Thyroid gland (tissue), 4 donors: Measurements from ENCODE around the gene ROM1. TPM values are rescaled to one million over a fixed set of nuclear protein-coding genes. Genes with fewer than 3 reads are reported as not detected.

Source experiments
- DNase-seq, 2 donors: peaks; one replicate each; pipeline ENCODE4 v3.0.0-alpha.2; 2019
- H3K27ac ChIP-seq, 3 donors: fragments of 200-600 bp; sonication (generic); 1 replicate in 2 of 3; 2 replicates in 1 of 3; pipeline ENCODE4 v1.5.1; 2016 to 2019; ENCODE audit warnings: mild to moderate bottlenecking in 1 of 3, moderate library complexity in 1 of 3
- H3K27me3 ChIP-seq: fragments of 200-600 bp; sonication (generic); one replicate; pipeline ENCODE4 v1.5.1; 2019
- H3K36me3 ChIP-seq, 2 donors: fragments of 200-600 bp; sonication (generic); one replicate each; pipeline ENCODE4 v1.5.1; 2016 to 2019
- H3K4me1 ChIP-seq, 2 donors: fragments of 200-600 bp; sonication (generic); one replicate each; pipeline ENCODE4 v1.5.1; 2017 to 2019
- H3K4me3 ChIP-seq, 3 donors: fragments of 200-600 bp; sonication (generic); replicated peaks in 1 of 3; 1 replicate in 2 of 3; 2 replicates in 1 of 3; pipeline ENCODE4 v1.5.1; 2016; ENCODE audit warnings: mild to moderate bottlenecking in 1 of 3
- H3K9me3 ChIP-seq: fragments of 200-600 bp; sonication (generic); one replicate; pipeline ENCODE4 v1.5.1; 2017
- POLR2A ChIP-seq, 2 donors: fragments of 450-650 bp; IDR thresholded peaks; one replicate each; pipeline ENCODE4 v1.6.1; 2017; ENCODE audit warnings: antibody characterized with exemption in 2 of 2, mild to moderate bottlenecking in 2 of 2, moderate library complexity in 1 of 2
- WGBS, 2 donors: methylation state at CpG; one replicate each; pipeline ENCODE4 v1.1.5; 2017; 5-methylcytosine and 5-hydroxymethylcytosine counted together
- intact Hi-C: fragments of 100-400 bp; cut with DNase I; formaldehyde crosslinking; loops from one replicate; pipeline ENCODE4 v1.15.1; 2023
- total RNA-seq, 4 donors: library from RNA; depleted of rRNA; stranded (reverse); fragments of >200 nt; gene quantifications; one replicate each; pipeline ENCODE4 v1.2.3, GENCODE V29; 2016
- TF ChIP-seq, protein P1 (sequence below), 6 experiments: fragments of 200-600 bp in 3 of 6; fragments of 450-650 bp in 3 of 6; sonication (generic) in 3 of 6; IDR thresholded peaks; one replicate each; pipeline ENCODE4 v1.5.1; 2016 to 2019; ENCODE audit warnings: antibody characterized with exemption in 6 of 6, mild to moderate bottlenecking in 2 of 6, inconsistent platforms in 1 of 6, moderate library complexity in 1 of 6

Gene ROM1
- total RNA-seq, 4 donors from 2014 or later: 2.5 to 7.0 (median 5.2) TPM

GRCh38 chr11:62591448-62592145 lies 21.5 kb upstream of the ROM1 start, which contains the start of gene TUT1:
TSS of gene TUT1 (minus strand) at chr11:62591523. CDS start at chr11:62591485, 38 bp downstream.
- H3K4me1 ChIP-seq: peaks cover 15 to 34% of the 10 kb centered on the region in 2 donors
- H3K36me3 ChIP-seq: peaks cover 31 to 37% of the 10 kb centered on the region in 2 donors

DNA sequence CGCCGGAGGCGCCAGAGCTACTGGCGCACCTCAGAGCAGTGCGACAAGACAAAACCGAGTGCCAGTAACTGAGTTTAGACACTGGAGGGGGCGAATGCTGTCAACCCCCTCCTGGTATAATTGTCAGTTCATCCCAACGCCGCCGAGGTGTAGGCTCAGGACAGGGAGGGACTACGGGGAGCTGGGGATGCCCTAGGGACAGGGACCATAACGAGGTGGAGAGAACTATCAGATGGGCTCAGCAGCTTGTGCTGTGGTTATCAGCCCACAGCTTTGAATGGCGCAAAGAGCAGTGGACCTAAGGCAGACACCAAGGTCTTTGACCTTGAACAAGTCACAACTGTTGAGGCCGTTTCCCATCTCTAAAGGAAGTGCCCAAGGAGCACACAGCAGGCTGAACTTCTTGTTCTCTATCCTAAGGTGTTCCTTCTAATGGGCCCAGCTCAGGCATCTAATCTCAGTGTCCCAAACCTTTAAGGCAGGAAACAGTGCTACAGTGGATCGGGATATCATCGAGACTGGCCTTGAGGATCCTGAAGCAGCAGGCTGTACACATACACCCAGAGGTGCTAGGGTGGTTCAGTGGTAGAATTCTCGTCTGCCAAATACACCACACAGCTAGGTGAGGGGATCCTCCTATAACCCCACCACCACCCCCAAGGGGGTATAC lies 20.8 kb upstream of the ROM1 start:
- intact Hi-C loops: no loop called here
- peaks cover 15 to 34% of the 10 kb centered on the region in 2 donors for H3K4me1 ChIP-seq
- peaks cover 35 to 40% of the 10 kb centered on the region in 2 donors for H3K36me3 ChIP-seq
- WGBS, 2 donors: 19 to 32% methylated on average over 10 to 16 of the region's 17 CpGs
- DNase-seq: no peak
- peak overlapping the region; percentile 79 to 91 (median 84) for H3K27ac ChIP-seq
- peak overlapping the region in 2 of 3 donors; percentile 20 to 24 for H3K4me3 ChIP-seq
- H3K27me3 ChIP-seq: no peaks in the 10 kb centered on the region
- H3K9me3 ChIP-seq: no peaks in the 10 kb centered on the region
- no peak for TF ChIP-seq POLR2A (IDR thresholded peaks at IDR 0.05)
- TF ChIP-seq, protein P1, sequence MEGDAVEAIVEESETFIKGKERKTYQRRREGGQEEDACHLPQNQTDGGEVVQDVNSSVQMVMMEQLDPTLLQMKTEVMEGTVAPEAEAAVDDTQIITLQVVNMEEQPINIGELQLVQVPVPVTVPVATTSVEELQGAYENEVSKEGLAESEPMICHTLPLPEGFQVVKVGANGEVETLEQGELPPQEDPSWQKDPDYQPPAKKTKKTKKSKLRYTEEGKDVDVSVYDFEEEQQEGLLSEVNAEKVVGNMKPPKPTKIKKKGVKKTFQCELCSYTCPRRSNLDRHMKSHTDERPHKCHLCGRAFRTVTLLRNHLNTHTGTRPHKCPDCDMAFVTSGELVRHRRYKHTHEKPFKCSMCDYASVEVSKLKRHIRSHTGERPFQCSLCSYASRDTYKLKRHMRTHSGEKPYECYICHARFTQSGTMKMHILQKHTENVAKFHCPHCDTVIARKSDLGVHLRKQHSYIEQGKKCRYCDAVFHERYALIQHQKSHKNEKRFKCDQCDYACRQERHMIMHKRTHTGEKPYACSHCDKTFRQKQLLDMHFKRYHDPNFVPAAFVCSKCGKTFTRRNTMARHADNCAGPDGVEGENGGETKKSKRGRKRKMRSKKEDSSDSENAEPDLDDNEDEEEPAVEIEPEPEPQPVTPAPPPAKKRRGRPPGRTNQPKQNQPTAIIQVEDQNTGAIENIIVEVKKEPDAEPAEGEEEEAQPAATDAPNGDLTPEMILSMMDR (IDR thresholded peaks at IDR 0.05): no peak

More at GRCh38 chr11:62591448-62592145, 21.5 kb upstream of the ROM1 start, which contains the start of gene TUT1:
- intact Hi-C loops: no loop called here
- 0% methylated on average over 46 to 52 of the region's 58 CpGs for WGBS, 2 donors
- H3K4me3 ChIP-seq: peak within 1 kb of the TSS in 2 of 3 donors; percentile 62 to 80
- peak within 1 kb of the TSS; percentile 79 to 93 (median 84) for H3K27ac ChIP-seq
- TF ChIP-seq, protein P1 (IDR thresholded peaks at IDR 0.05): peak in 2 of 6 experiments; percentile 3 to 18
- TF ChIP-seq POLR2A (IDR thresholded peaks at IDR 0.05): peak; percentile 39 to 97
- no peaks in the 10 kb centered on the region for H3K27me3 ChIP-seq
- peak; percentile 98 for DNase-seq
- no peaks in the 10 kb centered on the region for H3K9me3 ChIP-seq

DNA sequence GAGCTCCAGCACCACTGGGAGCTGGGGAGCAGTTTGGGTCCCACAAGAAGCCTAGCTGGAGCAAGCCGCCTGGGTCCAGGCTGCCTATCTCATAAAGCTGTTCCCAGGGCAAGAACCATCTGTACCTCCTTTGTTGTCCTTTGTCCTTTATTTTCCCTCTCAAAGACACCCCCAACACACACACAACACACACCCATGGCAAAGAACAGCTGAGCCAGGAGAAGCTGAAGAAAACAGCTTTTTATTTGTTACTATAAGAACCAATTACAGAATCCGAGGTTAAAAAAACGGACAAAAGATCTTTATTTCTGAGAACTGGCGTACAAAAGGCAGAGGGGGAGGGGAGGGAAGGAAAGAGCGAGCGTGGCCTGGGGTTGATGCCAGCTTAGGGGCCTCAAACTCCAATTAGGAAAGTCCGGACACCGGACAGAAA lies 20.1 kb upstream of the ROM1 start:
- no peaks in the 10 kb centered on the region for H3K9me3 ChIP-seq
- no peak for TF ChIP-seq POLR2A (IDR thresholded peaks at IDR 0.05)
- TF ChIP-seq, protein P1 (IDR thresholded peaks at IDR 0.05): no peak
- WGBS, 2 donors: 79 to 80% methylated on average over 8 of the region's 8 CpGs
- intact Hi-C loops: no loop called here
- H3K36me3 ChIP-seq: peaks cover 42 to 46% of the 10 kb centered on the region in 2 donors
- peaks cover 15 to 34% of the 10 kb centered on the region in 2 donors for H3K4me1 ChIP-seq
- no peaks in the 10 kb centered on the region for H3K27me3 ChIP-seq
- no peak overlapping the region for H3K4me3 ChIP-seq
- no peak for DNase-seq
- H3K27ac ChIP-seq: peak overlapping the region in 2 of 3 donors; percentile 84 to 91

DNA sequence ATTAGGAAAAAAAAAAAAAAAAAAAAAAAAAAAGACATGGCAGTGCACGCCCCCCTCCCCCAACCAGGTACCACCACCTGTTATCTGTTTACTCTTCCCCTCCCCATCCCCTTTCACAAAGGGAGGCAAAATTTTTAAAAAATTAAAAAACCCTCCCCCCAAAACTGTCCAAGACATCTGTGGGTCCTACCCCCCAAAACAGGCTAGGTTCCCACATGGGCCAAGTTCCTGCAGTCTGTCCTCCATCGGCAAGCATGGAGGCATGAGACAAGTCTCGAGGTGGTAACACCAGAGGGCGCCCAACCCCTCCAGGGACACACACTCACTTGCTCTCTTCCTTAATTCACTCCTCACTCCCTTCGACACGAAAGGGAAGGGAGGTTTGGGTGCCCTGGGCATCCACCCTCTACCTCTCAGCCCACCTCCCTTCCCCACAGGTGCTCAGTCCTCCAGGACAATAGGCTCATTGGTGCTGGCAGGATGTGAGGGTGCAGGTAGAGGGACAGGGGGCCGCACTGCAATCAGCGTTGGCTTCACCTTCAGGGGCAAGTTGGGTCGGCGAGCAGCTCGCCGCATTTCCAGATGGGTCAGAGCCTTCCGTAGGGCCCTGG lies 19.5 kb upstream of the ROM1 start:
- peaks cover 15 to 31% of the 10 kb centered on the region in 2 donors for H3K4me1 ChIP-seq
- H3K9me3 ChIP-seq: no peaks in the 10 kb centered on the region
- TF ChIP-seq POLR2A (IDR thresholded peaks at IDR 0.05): no peak
- TF ChIP-seq, protein P1 (IDR thresholded peaks at IDR 0.05): peak in 3 of 6 experiments; percentile 28 to 42 (median 41)
- WGBS, 2 donors: 61 to 65% methylated on average over 9 to 13 of the region's 13 CpGs
- H3K36me3 ChIP-seq: peaks cover 48 to 51% of the 10 kb centered on the region in 2 donors
- peak overlapping the region in 1 of 3 donors; percentile 84 for H3K27ac ChIP-seq
- H3K4me3 ChIP-seq: no peak overlapping the region
- no peaks in the 10 kb centered on the region for H3K27me3 ChIP-seq
- intact Hi-C loops: no loop called here
- peak; percentile 59 to 68 for DNase-seq
